NCI-H1417 (cell line): Measurements from ENCODE around the gene HAO2.

ENCODE experiments used
- DNase-seq, 3 experiments: peaks; one replicate each; lab custom pipeline; 2025; lab: John Stamatoyannopoulos, UW

HAO2 gene

GRCh38 chr1:119438761-119439160 lies 70.2 kb downstream of the HAO2 start:
- no peak for DNase-seq

GRCh38 chr1:119440721-119441307 lies 72.2 kb downstream of the HAO2 start:
- no peak for DNase-seq

- no peak for DNase-seq
These were observed 74.2 kb downstream of the HAO2 start for GRCh38 chr1:119442756-119443155.
